Measurements from ENCODE around the gene ST3GAL2.

DNA sequence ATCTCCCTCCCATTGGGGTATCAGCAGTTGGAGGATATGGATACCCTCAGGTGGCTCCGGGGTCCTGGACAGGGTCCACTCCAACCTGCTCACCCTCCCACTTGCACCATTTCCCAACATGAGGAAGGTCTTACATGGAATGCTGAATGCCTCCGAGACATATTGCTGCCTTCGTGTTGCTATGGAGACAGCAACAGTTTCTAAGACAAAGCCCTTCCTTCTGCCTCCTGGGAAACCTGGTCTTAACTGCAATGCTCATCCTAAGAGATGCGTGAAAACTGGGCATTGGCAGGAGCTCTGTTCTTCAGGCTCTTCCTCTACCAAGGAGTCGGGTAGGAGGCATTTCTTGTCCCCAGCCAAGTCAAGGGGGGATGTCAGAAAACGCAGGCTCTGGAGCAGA, 45.2 kb downstream of the ST3GAL2 start:
- TF ChIP-seq POLR2AphosphoS5 (IDR thresholded peaks at IDR 0.05; ENCODE audit: insufficient read depth, low read depth, low read length) (no peak), EZH2 (IDR thresholded peaks at IDR 0.05; ENCODE audit: borderline replicate concordance, low read depth, low read length, severe bottlenecking) (no peak), POLR2A (IDR thresholded peaks at IDR 0.05; ENCODE audit: low read depth, low read length) (no peak), FOS (IDR thresholded peaks at IDR 0.05; ENCODE audit: borderline replicate concordance, insufficient read depth, low read length) (no peak), MYC (IDR thresholded peaks at IDR 0.05; ENCODE audit: low read depth, low read length) (no peak), GATA2 (IDR thresholded peaks at IDR 0.05; ENCODE audit: insufficient read depth, insufficient read length, low read depth, low read length) (no peak)
- TF ChIP-seq, protein P1, sequence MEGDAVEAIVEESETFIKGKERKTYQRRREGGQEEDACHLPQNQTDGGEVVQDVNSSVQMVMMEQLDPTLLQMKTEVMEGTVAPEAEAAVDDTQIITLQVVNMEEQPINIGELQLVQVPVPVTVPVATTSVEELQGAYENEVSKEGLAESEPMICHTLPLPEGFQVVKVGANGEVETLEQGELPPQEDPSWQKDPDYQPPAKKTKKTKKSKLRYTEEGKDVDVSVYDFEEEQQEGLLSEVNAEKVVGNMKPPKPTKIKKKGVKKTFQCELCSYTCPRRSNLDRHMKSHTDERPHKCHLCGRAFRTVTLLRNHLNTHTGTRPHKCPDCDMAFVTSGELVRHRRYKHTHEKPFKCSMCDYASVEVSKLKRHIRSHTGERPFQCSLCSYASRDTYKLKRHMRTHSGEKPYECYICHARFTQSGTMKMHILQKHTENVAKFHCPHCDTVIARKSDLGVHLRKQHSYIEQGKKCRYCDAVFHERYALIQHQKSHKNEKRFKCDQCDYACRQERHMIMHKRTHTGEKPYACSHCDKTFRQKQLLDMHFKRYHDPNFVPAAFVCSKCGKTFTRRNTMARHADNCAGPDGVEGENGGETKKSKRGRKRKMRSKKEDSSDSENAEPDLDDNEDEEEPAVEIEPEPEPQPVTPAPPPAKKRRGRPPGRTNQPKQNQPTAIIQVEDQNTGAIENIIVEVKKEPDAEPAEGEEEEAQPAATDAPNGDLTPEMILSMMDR (IDR thresholded peaks at IDR 0.05; ENCODE audit: extremely low read depth in 1 of 2, insufficient read depth in 1 of 2, low read depth in 1 of 2, low read length in 2 of 2): no peak
- TF ChIP-seq, protein P2, sequence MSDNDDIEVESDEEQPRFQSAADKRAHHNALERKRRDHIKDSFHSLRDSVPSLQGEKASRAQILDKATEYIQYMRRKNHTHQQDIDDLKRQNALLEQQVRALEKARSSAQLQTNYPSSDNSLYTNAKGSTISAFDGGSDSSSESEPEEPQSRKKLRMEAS (IDR thresholded peaks at IDR 0.05; ENCODE audit: insufficient read depth, insufficient read length): no peak

Data from endothelial cell of umbilical vein (primary cell).